Spleen (tissue), 11 donors: ENCODE data around the gene DNAJB7. TPM values are rescaled to one million over a fixed set of nuclear protein-coding genes. Genes with fewer than 3 reads are reported as not detected.

Experiments
- DNase-seq: peaks from one replicate; pipeline ENCODE4 v3.0.0-alpha.2; 2020
- H3K27ac ChIP-seq, 8 donors: fragments of 200-600 bp; sonication (generic) in 7 of 8; 1 replicate in 4 of 8; 2 replicates in 4 of 8; pipeline versions ENCODE4 v1.5.0 to v1.8.0; 2016 to 2021; ENCODE audit warnings: inconsistent platforms in 4 of 8, mild to moderate bottlenecking in 4 of 8, moderate library complexity in 1 of 8
- H3K27me3 ChIP-seq, 7 donors: fragments of 200-600 bp; sonication (generic) in 6 of 7; replicated peaks in 1 of 7; 1 replicate in 4 of 7; 2 replicates in 3 of 7; pipeline versions ENCODE4 v1.5.0 to v1.8.0; 2016 to 2021; ENCODE audit warnings: inconsistent platforms in 3 of 7, mild to moderate bottlenecking in 1 of 7
- H3K36me3 ChIP-seq, 6 donors: fragments of 200-600 bp; sonication (generic) in 5 of 6; 1 replicate in 4 of 6; 2 replicates in 2 of 6; pipeline versions ENCODE4 v1.5.0 to v1.8.0; 2016 to 2021; ENCODE audit warnings: inconsistent platforms in 2 of 6
- H3K4me1 ChIP-seq, 6 donors: fragments of 200-600 bp; sonication (generic) in 5 of 6; 1 replicate in 3 of 6; 2 replicates in 3 of 6; pipeline versions ENCODE4 v1.5.0 to v1.8.0; 2016 to 2021; ENCODE audit warnings: inconsistent platforms in 3 of 6
- H3K4me3 ChIP-seq, 8 donors: fragments of 200-600 bp; sonication (generic) in 7 of 8; 1 replicate in 4 of 8; 2 replicates in 4 of 8; pipeline versions ENCODE4 v1.5.0 to v1.8.0; 2016 to 2021; ENCODE audit warnings: inconsistent platforms in 4 of 8, mild to moderate bottlenecking in 4 of 8, moderate library complexity in 2 of 8
- H3K9me3 ChIP-seq, 8 donors: fragments of 200-600 bp; sonication (generic) in 7 of 8; 1 replicate in 4 of 8; 2 replicates in 4 of 8; pipeline versions ENCODE4 v1.5.0 to v1.8.0; 2016 to 2021; ENCODE audit warnings: inconsistent platforms in 4 of 8
- CTCF ChIP-seq, 11 experiments: fragments of 200-600 bp in 7 of 11; fragments of 450-650 bp in 4 of 11; sonication (generic) in 4 of 11; IDR thresholded peaks in 8 of 11; conservative IDR thresholded peaks in 3 of 11; 1 replicate in 7 of 11; 2 replicates in 4 of 11; pipeline versions ENCODE4 v1.4.0 to v1.8.0; 2016 to 2021; ENCODE audit warnings: antibody characterized with exemption in 11 of 11, inconsistent platforms in 4 of 11, mild to moderate bottlenecking in 1 of 11
- POLR2A ChIP-seq, 3 donors: fragments of 450-650 bp; IDR thresholded peaks; one replicate each; pipeline ENCODE4 v1.5.1; 2017; ENCODE audit warnings: antibody characterized with exemption in 3 of 3, mild to moderate bottlenecking in 1 of 3
- POLR2AphosphoS5 ChIP-seq, 3 donors: sonication (generic); formaldehyde crosslinking; IDR thresholded peaks; one replicate each; pipeline ENCODE4 v1.5.1; 2017; ENCODE audit warnings: antibody characterized with exemption in 3 of 3
- WGBS, 5 donors: extraction: QIAGEN DNeasy Blood & Tissue Kit in 3 of 5; methylation state at CpG; one replicate each; pipeline versions ENCODE4 v1.1.5 to v1.1.7; 2013 to 2018; 5-methylcytosine and 5-hydroxymethylcytosine counted together
- intact Hi-C: fragments of 100-400 bp; cut with DNase I; formaldehyde crosslinking; loops from one replicate; pipeline ENCODE4 v1.15.0; 2023; ENCODE audit warnings: low total_unique reads
- polyA plus RNA-seq, 3 donors: library from polyadenylated mRNA; stranded (reverse); fragments of 200-250 nt; gene quantifications; one replicate each; pipeline ENCODE4 v1.2.1, GENCODE V29; 2013
- total RNA-seq, 7 donors: library from RNA; depleted of rRNA in 3 of 7; stranded (reverse); fragments of >200 nt in 3 of 7; fragmentation: NEBNext Ultra II Directional in 4 of 7; extraction: Animal tissue kit (Norgen Biotek cat#: 25700) in 4 of 7; gene quantifications; one replicate each; pipeline versions ENCODE4 v1.1.0 to v1.2.1, GENCODE V29; 2016 to 2021
- donor health status: healthy with polysubstance abuse.
- donor health status: DM: no; HTN: no; CAD: no; lungs with moderate emphysema.
- donor health status: DM: no; HTN: no; CAD: no.
- donor health status: Bipolar disorder and iron deficiency.
- donor health status: healthy.
- donor health status: DM: no; HTN: no; CAD: no.
- donor health status: DM: yes; HTN: yes; CAD: no.

DNAJB7 gene
- total and polyA plus RNA-seq, 10 donors, result not detected

GRCh38 chr22:40894417-40894816, 32.5 kb upstream of the DNAJB7 start:
- H3K27me3 ChIP-seq, result no peaks in the 10 kb centered on the region
- WGBS, 5 donors, result 91 to 97% (median 96%) methylated on average over 4 of the region's 4 CpGs
- intact Hi-C loops, result no loop called here
- no peak for DNase-seq
- H3K4me3 ChIP-seq, result no peak overlapping the region
- peaks cover 0 to 9% (median 2%) of the 10 kb centered on the region in 6 donors for H3K4me1 ChIP-seq
- no peak for TF ChIP-seq CTCF (IDR thresholded peaks at IDR 0.05 in 8 of 11, conservative IDR thresholded peaks at IDR 0.05 in 3 of 11)
- TF ChIP-seq POLR2A (IDR thresholded peaks at IDR 0.05), result no peak
- no peak for TF ChIP-seq POLR2AphosphoS5 (IDR thresholded peaks at IDR 0.05)
- H3K27ac ChIP-seq, result no peak overlapping the region
- H3K36me3 ChIP-seq, result peaks cover 0 to 65% (median 12%) of the 10 kb centered on the region in 6 donors
- no peaks in the 10 kb centered on the region for H3K9me3 ChIP-seq

GRCh38 chr22:40890881-40891280, 29.0 kb upstream of the DNAJB7 start:
- WGBS, 5 donors, result 89 to 94% (median 93%) methylated on average over 3 of the region's 3 CpGs

DNA sequence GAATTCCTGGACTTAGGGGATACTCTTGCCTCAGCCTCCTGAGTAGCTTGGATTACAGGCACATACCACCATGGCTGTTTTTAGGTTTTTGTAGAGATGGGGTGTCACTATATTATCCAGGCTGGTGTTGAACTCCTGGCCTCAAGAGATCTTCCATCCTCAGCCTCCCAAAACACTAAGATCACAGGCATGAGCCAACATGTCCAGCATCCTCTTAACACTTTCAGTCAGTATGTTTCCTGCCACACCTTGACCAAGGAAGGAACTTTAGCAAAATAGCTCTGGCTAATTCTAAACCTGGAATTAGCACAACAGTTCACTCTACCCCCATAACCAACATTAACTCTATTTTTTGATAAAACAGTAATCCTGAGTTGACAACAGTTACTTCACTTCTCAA, 27.2 kb upstream of the DNAJB7 start:
- H3K4me1 ChIP-seq, result no peaks in the 10 kb centered on the region
- H3K4me3 ChIP-seq, result no peak overlapping the region
- TF ChIP-seq POLR2A (IDR thresholded peaks at IDR 0.05), result no peak
- TF ChIP-seq POLR2AphosphoS5 (IDR thresholded peaks at IDR 0.05), result no peak
- no peak for TF ChIP-seq CTCF (IDR thresholded peaks at IDR 0.05 in 8 of 11, conservative IDR thresholded peaks at IDR 0.05 in 3 of 11)
- H3K27ac ChIP-seq, result no peak overlapping the region
- H3K9me3 ChIP-seq, result no peaks in the 10 kb centered on the region
- DNase-seq, result no peak
- intact Hi-C loops, result no loop called here
- H3K36me3 ChIP-seq, result peaks cover 0 to 94% (median 44%) of the 10 kb centered on the region in 6 donors
- no peaks in the 10 kb centered on the region for H3K27me3 ChIP-seq

More at GRCh38 chr22:40890881-40891280, 29.0 kb upstream of the DNAJB7 start:
- Histone ChIP-seq H3K27ac (no peak overlapping the region), H3K4me1 (no peaks in the 10 kb centered on the region), H3K27me3 (no peaks in the 10 kb centered on the region), H3K9me3 (no peaks in the 10 kb centered on the region), H3K4me3 (no peak overlapping the region), H3K36me3 (peaks cover 0 to 94% (median 41%) of the 10 kb centered on the region in 6 donors)
- intact Hi-C loops, result no loop called here
- no peak for TF ChIP-seq POLR2AphosphoS5 (IDR thresholded peaks at IDR 0.05)
- TF ChIP-seq CTCF (IDR thresholded peaks at IDR 0.05 in 8 of 11, conservative IDR thresholded peaks at IDR 0.05 in 3 of 11), result no peak
- no peak for TF ChIP-seq POLR2A (IDR thresholded peaks at IDR 0.05)
- no peak for DNase-seq

- no peaks in the 10 kb centered on the region for H3K4me1 ChIP-seq
- H3K36me3 ChIP-seq, result peaks cover 0 to 74% (median 19%) of the 10 kb centered on the region in 6 donors
- TF ChIP-seq POLR2A (IDR thresholded peaks at IDR 0.05), result no peak
- no peak for TF ChIP-seq CTCF (IDR thresholded peaks at IDR 0.05 in 8 of 11, conservative IDR thresholded peaks at IDR 0.05 in 3 of 11)
- TF ChIP-seq POLR2AphosphoS5 (IDR thresholded peaks at IDR 0.05), result no peak
- DNase-seq, result no peak
- H3K27ac ChIP-seq, result no peak overlapping the region
- H3K9me3 ChIP-seq, result no peaks in the 10 kb centered on the region
- WGBS, 5 donors, result 87 to 95% (median 92%) methylated on average over 2 of the region's 2 CpGs
- intact Hi-C loops, result no loop called here
- no peak overlapping the region for H3K4me3 ChIP-seq
- no peaks in the 10 kb centered on the region for H3K27me3 ChIP-seq
These were observed 17.0 kb upstream of the DNAJB7 start for GRCh38 chr22:40878922-40879321.
